Kidney glomerular epithelial cell (primary cell): ENCODE results near the gene ACTR2.
"Not testable (repeated sequence)": the region's sequence is repeated elsewhere in the genome, so short reads cannot be mapped to it uniquely, and the experiment has no call there.

Experiments
- DNase-seq: peaks from one replicate; lab custom pipeline; 2025; lab: John Stamatoyannopoulos, UW

Gene ACTR2

GRCh38 chr2:65227456-65228262, at the start of gene ACTR2:
Gene ACTR2, plus strand, starts transcription at chr2:65227831. Its CDS starts 79 bp downstream, at chr2:65227910.
- DNase-seq = peak; percentile 91

GRCh38 chr2:65182570-65182969, 45.1 kb upstream of the ACTR2 start:
- DNase-seq = no peak

GRCh38 chr2:65183406-65183805, 44.2 kb upstream of the ACTR2 start:
- not testable (repeated sequence) for DNase-seq

- no peak for DNase-seq
These were observed 42.6 kb upstream of the ACTR2 start for GRCh38 chr2:65185012-65185411.

GRCh38 chr2:65186093-65186868, 41.4 kb upstream of the ACTR2 start:
- DNase-seq = no peak

- peak; percentile 58 for DNase-seq
These were observed 40.5 kb upstream of the ACTR2 start for GRCh38 chr2:65186872-65187851.

GRCh38 chr2:65193446-65193845, 34.2 kb upstream of the ACTR2 start:
- DNase-seq = no peak

GRCh38 chr2:65198737-65199136, 28.9 kb upstream of the ACTR2 start:
- no peak for DNase-seq

- DNase-seq = no peak
These were observed 28.5 kb upstream of the ACTR2 start for GRCh38 chr2:65199166-65199565.

- DNase-seq = no peak
These were observed 27.7 kb upstream of the ACTR2 start for GRCh38 chr2:65199891-65200290.

GRCh38 chr2:65204461-65205210, 23.0 kb upstream of the ACTR2 start:
- no peak for DNase-seq

- no peak for DNase-seq
These were observed 15.5 kb upstream of the ACTR2 start for GRCh38 chr2:65212115-65212514.

- DNase-seq = no peak
These were observed 15.0 kb upstream of the ACTR2 start for GRCh38 chr2:65212619-65213018.

- no peak for DNase-seq
These were observed 14.6 kb upstream of the ACTR2 start for GRCh38 chr2:65213035-65213434.

- peak; percentile 13 for DNase-seq
These were observed 13.3 kb upstream of the ACTR2 start for GRCh38 chr2:65214361-65214760.

GRCh38 chr2:65214843-65215242, 12.8 kb upstream of the ACTR2 start:
- DNase-seq = no peak

GRCh38 chr2:65215946-65216345, 11.7 kb upstream of the ACTR2 start:
- no peak for DNase-seq

GRCh38 chr2:65220432-65221131, 7.0 kb upstream of the ACTR2 start:
- DNase-seq = no peak

- DNase-seq = not testable (repeated sequence)
These were observed 6.4 kb upstream of the ACTR2 start for GRCh38 chr2:65221275-65221674.

GRCh38 chr2:65227020-65227455, 593 bp upstream of the ACTR2 start:
- DNase-seq = no peak
